COLO829 (cell line): Measurements from ENCODE around the gene SH3TC2.

Experiments
- DNase-seq: peaks from one replicate; pipeline ENCODE4 v3.0.0; 2012; ENCODE audit warnings: low spot score

SH3TC2 gene

GRCh38 chr5:149028161-149028560 lies 34.7 kb downstream of the SH3TC2 start:
- DNase-seq, result no peak

- no peak for DNase-seq
These were observed 35.2 kb downstream of the SH3TC2 start for GRCh38 chr5:149027636-149028035.

- no peak for DNase-seq
These were observed 37.9 kb downstream of the SH3TC2 start for GRCh38 chr5:149024943-149025342.

GRCh38 chr5:149024477-149024876 lies 38.4 kb downstream of the SH3TC2 start:
- DNase-seq, result no peak

- no peak for DNase-seq
These were observed 40.7 kb downstream of the SH3TC2 start for GRCh38 chr5:149022200-149022599.

GRCh38 chr5:149019679-149020078 lies 43.2 kb downstream of the SH3TC2 start:
- no peak for DNase-seq

- no peak for DNase-seq
These were observed 43.9 kb downstream of the SH3TC2 start for GRCh38 chr5:149018909-149019443.

- no peak for DNase-seq
These were observed 45.2 kb downstream of the SH3TC2 start for GRCh38 chr5:149017636-149018035.

GRCh38 chr5:149015561-149015960 lies 47.3 kb downstream of the SH3TC2 start:
- no peak for DNase-seq

GRCh38 chr5:149015126-149015525 lies 47.7 kb downstream of the SH3TC2 start:
- DNase-seq, result no peak

- no peak for DNase-seq
These were observed 48.3 kb downstream of the SH3TC2 start for GRCh38 chr5:149014571-149015031.

GRCh38 chr5:149013796-149014195 lies 49.1 kb downstream of the SH3TC2 start:
- DNase-seq, result no peak

GRCh38 chr5:149012350-149012749 lies 50.5 kb downstream of the SH3TC2 start:
- DNase-seq, result no peak

- no peak for DNase-seq
These were observed 51.1 kb downstream of the SH3TC2 start for GRCh38 chr5:149011728-149012127.

GRCh38 chr5:149011084-149011483 lies 51.8 kb downstream of the SH3TC2 start:
- no peak for DNase-seq

- no peak for DNase-seq
These were observed 55.7 kb downstream of the SH3TC2 start for GRCh38 chr5:149007174-149007573.

- DNase-seq, result no peak
These were observed 56.4 kb downstream of the SH3TC2 start for GRCh38 chr5:149006426-149006825.

- no peak for DNase-seq
These were observed 57.6 kb downstream of the SH3TC2 start for GRCh38 chr5:149005077-149005892.

- no peak for DNase-seq
These were observed 58.3 kb downstream of the SH3TC2 start for GRCh38 chr5:149004559-149004958.

GRCh38 chr5:149002761-149003689 lies 59.8 kb downstream of the SH3TC2 start:
- DNase-seq, result no peak

GRCh38 chr5:149002053-149002452 lies 60.8 kb downstream of the SH3TC2 start:
- DNase-seq, result no peak

- no peak for DNase-seq
These were observed 61.7 kb downstream of the SH3TC2 start for GRCh38 chr5:149001162-149001561.

GRCh38 chr5:148999741-149000140 lies 63.1 kb downstream of the SH3TC2 start:
- DNase-seq, result no peak
